GM19099 (cell line): ENCODE data around the gene PLA2G4B.

Source experiments
- POLR2A ChIP-seq: IDR thresholded peaks from 3 replicates; pipeline ENCODE4 v1.6.1; 2011; ENCODE audit warnings: low read depth; ENCODE audit not compliant: insufficient read length; ENCODE audit errors: extremely low read depth

PLA2G4B gene

GRCh38 chr15:41861736-41862356 is 23.2 kb downstream of the PLA2G4B start:
- no peak for TF ChIP-seq POLR2A

- TF ChIP-seq POLR2A = no peak
Measured at GRCh38 chr15:41862515-41863116, 24.0 kb downstream of the PLA2G4B start.

- no peak for TF ChIP-seq POLR2A
Measured at GRCh38 chr15:41865490-41866055, 26.9 kb downstream of the PLA2G4B start.

GRCh38 chr15:41866263-41866703 is 27.6 kb downstream of the PLA2G4B start:
- no peak for TF ChIP-seq POLR2A

- no peak for TF ChIP-seq POLR2A
Measured at GRCh38 chr15:41866872-41867579, 28.4 kb downstream of the PLA2G4B start.

- no peak for TF ChIP-seq POLR2A
Measured at GRCh38 chr15:41868321-41868720, 29.7 kb downstream of the PLA2G4B start.

GRCh38 chr15:41869770-41870688 is 31.4 kb downstream of the PLA2G4B start:
- TF ChIP-seq POLR2A = no peak

- no peak for TF ChIP-seq POLR2A
Measured at GRCh38 chr15:41870689-41871081, 32.0 kb downstream of the PLA2G4B start.

- TF ChIP-seq POLR2A = no peak
Measured at GRCh38 chr15:41871175-41871905, 32.7 kb downstream of the PLA2G4B start.

GRCh38 chr15:41872166-41872747 is 33.6 kb downstream of the PLA2G4B start:
- no peak for TF ChIP-seq POLR2A

GRCh38 chr15:41873711-41874110 is 35.1 kb downstream of the PLA2G4B start:
- TF ChIP-seq POLR2A = no peak

GRCh38 chr15:41874736-41875135 is 36.1 kb downstream of the PLA2G4B start:
- no peak for TF ChIP-seq POLR2A

GRCh38 chr15:41876007-41876406 is 37.4 kb downstream of the PLA2G4B start:
- no peak for TF ChIP-seq POLR2A

GRCh38 chr15:41876689-41877088 is 38.0 kb downstream of the PLA2G4B start:
- TF ChIP-seq POLR2A = no peak

- no peak for TF ChIP-seq POLR2A
Measured at GRCh38 chr15:41877631-41878354, 39.1 kb downstream of the PLA2G4B start.
